Islet precursor cell (in vitro differentiated cells): ENCODE data around the gene ARHGEF28.

Experiments used
- DNase-seq: peaks from one replicate; pipeline ENCODE4 v3.0.0-alpha.2; 2018

The ARHGEF28 gene

GRCh38 chr5:73623901-73624404 is 2.0 kb upstream of the ARHGEF28 start:
- no peak for DNase-seq

- DNase-seq = no peak
These were observed 1.1 kb upstream of the ARHGEF28 start for GRCh38 chr5:73624888-73625287.

- no peak for DNase-seq
These were observed 538 bp upstream of the ARHGEF28 start for GRCh38 chr5:73625372-73625943.

GRCh38 chr5:73626814-73627313 is 868 bp downstream of the ARHGEF28 start:
- DNase-seq = no peak

GRCh38 chr5:73629456-73629855 is 3.5 kb downstream of the ARHGEF28 start:
- DNase-seq = no peak

- no peak for DNase-seq
These were observed 4.8 kb downstream of the ARHGEF28 start for GRCh38 chr5:73630765-73631164.

- DNase-seq = no peak
These were observed 5.5 kb downstream of the ARHGEF28 start for GRCh38 chr5:73631500-73631899.

- DNase-seq = no peak
These were observed 7.1 kb downstream of the ARHGEF28 start for GRCh38 chr5:73633060-73633459.

GRCh38 chr5:73636408-73636807 is 10.4 kb downstream of the ARHGEF28 start:
- no peak for DNase-seq

GRCh38 chr5:73637565-73637964 is 11.6 kb downstream of the ARHGEF28 start:
- no peak for DNase-seq

GRCh38 chr5:73638344-73639095 is 12.5 kb downstream of the ARHGEF28 start:
- DNase-seq = no peak

- DNase-seq = no peak
These were observed 14.9 kb downstream of the ARHGEF28 start for GRCh38 chr5:73640861-73641320.

GRCh38 chr5:73641811-73642210 is 15.8 kb downstream of the ARHGEF28 start:
- DNase-seq = no peak

- no peak for DNase-seq
These were observed 16.3 kb downstream of the ARHGEF28 start for GRCh38 chr5:73642344-73642743.

- DNase-seq = no peak
These were observed 18.5 kb downstream of the ARHGEF28 start for GRCh38 chr5:73644385-73644963.

- DNase-seq = no peak
These were observed 21.7 kb downstream of the ARHGEF28 start for GRCh38 chr5:73647721-73648120.

GRCh38 chr5:73648515-73648914 is 22.5 kb downstream of the ARHGEF28 start:
- no peak for DNase-seq

GRCh38 chr5:73649926-73650325 is 23.9 kb downstream of the ARHGEF28 start:
- no peak for DNase-seq

- DNase-seq = no peak
These were observed 26.4 kb downstream of the ARHGEF28 start for GRCh38 chr5:73652391-73652790.

GRCh38 chr5:73654171-73654811 is 28.3 kb downstream of the ARHGEF28 start:
- DNase-seq = no peak

GRCh38 chr5:73654819-73655318 is 28.9 kb downstream of the ARHGEF28 start:
- DNase-seq = no peak

GRCh38 chr5:73655521-73656160 is 29.6 kb downstream of the ARHGEF28 start:
- no peak for DNase-seq

- DNase-seq = no peak
These were observed 35.8 kb downstream of the ARHGEF28 start for GRCh38 chr5:73661753-73662152.
